Smooth muscle cell of bladder (primary cell): ENCODE data around the gene KMT5B. TPM values are rescaled to one million over a fixed set of nuclear protein-coding genes. Genes with fewer than 3 reads are reported as not detected.

Experiments
- total RNA-seq: library from RNA; depleted of rRNA; stranded (reverse); fragments of >200 nt; gene quantifications from 2 replicates; pipeline ENCODE4 v1.2.3, GENCODE V29; 2014

Gene KMT5B
- 21.3 and 26.0 TPM in 2 replicates for total RNA-seq

DNA sequence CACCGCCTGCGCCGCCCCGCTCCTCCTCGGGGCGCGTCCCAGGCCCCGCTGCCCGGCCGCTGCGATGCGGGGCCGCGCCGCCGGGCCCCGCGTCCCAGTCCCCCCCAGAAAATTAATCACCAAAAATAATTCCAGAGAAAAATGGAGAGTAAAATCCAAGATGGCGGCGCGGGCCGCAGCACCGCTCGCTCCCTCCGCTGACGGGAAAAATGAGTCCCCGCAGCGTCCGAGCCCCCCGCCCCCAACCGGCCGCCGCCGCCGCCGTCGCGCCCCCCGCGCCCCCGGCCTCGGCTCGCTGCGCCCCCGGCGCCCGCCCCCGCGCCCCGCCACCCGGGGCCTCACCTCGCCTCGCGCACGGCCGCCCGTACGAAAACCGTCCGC lies at the start of gene KMT5B:
Gene KMT5B (minus strand): TSS at position 162 of the 381 bp plus-strand sequence. CDS start 23,220 bp downstream, outside the sequence.

DNA sequence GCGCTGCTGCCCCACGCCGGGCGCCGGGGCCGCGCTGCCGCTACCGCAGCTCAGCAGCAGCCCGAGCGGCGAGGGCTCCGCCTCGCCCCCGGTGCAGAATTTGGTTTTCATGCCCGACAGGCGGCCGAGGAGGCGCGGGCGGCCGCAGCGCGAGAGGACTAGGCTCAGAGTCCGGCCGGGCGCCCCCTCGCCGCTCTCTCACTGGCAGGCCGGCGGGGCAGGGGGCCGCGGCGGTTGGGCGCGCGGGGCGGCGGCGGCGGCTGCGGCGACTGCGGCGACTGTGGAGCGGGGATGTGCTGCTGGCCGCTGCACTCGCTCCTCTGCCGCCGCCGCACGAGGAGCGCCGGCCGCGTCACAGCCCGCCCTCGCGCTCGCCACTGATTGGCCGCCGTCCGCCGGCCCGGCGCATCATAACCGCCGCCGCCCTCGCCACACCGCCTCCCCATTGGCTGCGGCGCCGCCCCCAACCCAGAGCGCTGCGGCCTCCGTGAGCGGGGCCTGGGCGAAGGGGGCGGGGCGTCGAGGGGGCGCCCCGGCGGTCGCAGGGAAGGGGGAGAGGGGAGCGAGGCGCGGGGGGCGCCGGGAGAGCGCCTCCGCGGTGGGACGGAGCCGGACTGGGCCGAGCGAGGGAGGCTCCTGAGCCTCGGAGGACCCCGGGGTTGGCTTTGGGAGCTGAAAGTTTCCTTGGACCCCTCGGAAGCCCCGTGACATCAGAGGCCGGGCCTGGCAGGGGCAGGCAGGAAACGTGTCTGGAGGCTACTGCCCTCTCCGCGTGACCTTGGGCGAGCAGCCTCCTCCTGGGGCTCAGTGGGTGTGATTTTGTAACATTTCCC lies 91.8 kb downstream of the KMT5B start, which contains the start of gene CHKA:
Gene CHKA (minus strand): TSS at position 322 of the 833 bp plus-strand sequence. CDS start 211 bp downstream, at position 111.

Other genes starting within 250 kb of the KMT5B start
- gene UNC93B1, start 209.2 kb downstream of the KMT5B start, total RNA-seq: 18.1 and 24.9 TPM in 2 replicates
- 24.9 and 28.6 TPM in 2 replicates for gene ALDH3B1, start 203.0 kb downstream of the KMT5B start, total RNA-seq
- gene NDUFS8, start 182.6 kb downstream of the KMT5B start, total RNA-seq: 99.7 and 100 TPM in 2 replicates
- gene TCIRG1, start 174.3 kb downstream of the KMT5B start, total RNA-seq: 54.8 and 110 TPM in 2 replicates
- 9.0 and 12.5 TPM in 2 replicates for gene CHKA, start 91.9 kb downstream of the KMT5B start, total RNA-seq
- 19.3 and 24.4 TPM in 2 replicates for gene C11orf24, start 58.7 kb upstream of the KMT5B start, total RNA-seq
- 27.6 and 45.6 TPM in 2 replicates for gene LRP5, start 99.3 kb upstream of the KMT5B start, total RNA-seq
- gene PPP6R3, start 247.5 kb upstream of the KMT5B start, total RNA-seq: 99.6 and 105 TPM in 2 replicates